Vagina (tissue), 2 donors: Measurements from ENCODE around the gene TM7SF2.

Source experiments
- CTCF ChIP-seq, 3 experiments: fragments of 450-650 bp in 2 of 3; fragments of 200-600 bp in 1 of 3; sonication (generic) in 1 of 3; IDR thresholded peaks; one replicate each; pipeline ENCODE4 v1.5.1; 2017 to 2019; ENCODE audit warnings: antibody characterized with exemption in 3 of 3, mild to moderate bottlenecking in 2 of 3, moderate library complexity in 2 of 3
- POLR2AphosphoS5 ChIP-seq, 2 donors: sonication (generic); formaldehyde crosslinking; IDR thresholded peaks; one replicate each; pipeline ENCODE4 v1.9.0; 2017; ENCODE audit warnings: antibody characterized with exemption in 2 of 2, mild to moderate bottlenecking in 2 of 2, low read depth in 1 of 2; ENCODE audit not compliant: insufficient read depth in 1 of 2

DNA sequence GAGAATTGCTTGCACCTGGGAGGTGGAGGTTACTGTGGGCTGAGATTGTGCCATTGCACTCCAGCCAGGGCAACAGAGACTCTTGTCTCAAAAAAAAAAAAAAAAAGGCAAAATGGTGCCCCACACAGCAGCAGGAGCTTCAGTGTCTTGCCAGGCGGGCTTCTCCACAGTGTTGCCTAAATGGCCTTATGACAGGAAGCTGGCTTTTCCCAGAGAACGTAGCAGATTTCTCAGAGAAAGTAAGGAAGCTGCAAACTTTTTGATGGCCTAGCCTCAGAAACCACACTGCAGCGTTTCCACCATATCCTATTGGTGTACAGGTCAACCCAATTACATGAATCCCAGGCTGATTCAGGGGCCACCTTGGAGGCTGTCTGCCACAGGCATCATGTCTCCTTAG is 45.7 kb downstream of the TM7SF2 start:
- TF ChIP-seq POLR2AphosphoS5 (IDR thresholded peaks at IDR 0.05; ENCODE audit: insufficient read depth in 1 of 2, low read depth in 1 of 2), result no peak
- TF ChIP-seq CTCF (IDR thresholded peaks at IDR 0.05), result no peak
